Liver (tissue), 9 donors: ENCODE data around the gene CTNNA1. TPM values are rescaled to one million over a fixed set of nuclear protein-coding genes. Genes with fewer than 3 reads are reported as not detected.

ENCODE experiments used
- DNase-seq: peaks from one replicate; pipeline ENCODE4 v3.0.0-alpha.2; 2017; ENCODE audit warnings: low spot score
- H3K27ac ChIP-seq, 2 donors: one replicate each; pipeline ENCODE4 v1.7.0; 2013; ENCODE audit warnings: inconsistent platforms in 2 of 2, low read length in 2 of 2, control low read depth in 1 of 2, low read depth in 1 of 2, mild to moderate bottlenecking in 1 of 2
- H3K27me3 ChIP-seq, 4 donors: one replicate each; pipeline versions ENCODE4 v1.6.1 to v1.7.0; 2013; ENCODE audit warnings: low read length in 3 of 4, inconsistent platforms in 1 of 4, mild to moderate bottlenecking in 1 of 4, moderate library complexity in 1 of 4; ENCODE audit not compliant: control insufficient read depth in 4 of 4, insufficient read depth in 4 of 4
- H3K36me3 ChIP-seq, 4 donors: one replicate each; pipeline versions ENCODE4 v1.6.1 to v1.7.0; 2013; ENCODE audit warnings: low read length in 3 of 4, mild to moderate bottlenecking in 3 of 4, low read depth in 1 of 4, moderate library complexity in 1 of 4; ENCODE audit not compliant: control insufficient read depth in 4 of 4, insufficient read depth in 3 of 4
- H3K4me1 ChIP-seq, 4 donors: one replicate each; pipeline versions ENCODE4 v1.6.1 to v1.7.0; 2013; ENCODE audit warnings: low read length in 3 of 4, mild to moderate bottlenecking in 3 of 4, moderate library complexity in 1 of 4; ENCODE audit not compliant: control insufficient read depth in 4 of 4, insufficient read depth in 4 of 4
- H3K4me3 ChIP-seq, 3 donors: one replicate each; pipeline versions ENCODE4 v1.6.1 to v1.7.0; 2013; ENCODE audit warnings: low read length in 3 of 3, control low read depth in 1 of 3, low read depth in 1 of 3, mild to moderate bottlenecking in 1 of 3
- H3K9ac ChIP-seq, 2 donors: one replicate each; pipeline ENCODE4 v1.7.0; 2013; ENCODE audit warnings: low read length in 2 of 2, mild to moderate bottlenecking in 2 of 2, moderate library complexity in 2 of 2, control low read depth in 1 of 2, low read depth in 1 of 2
- H3K9me3 ChIP-seq, 4 donors: one replicate each; pipeline versions ENCODE4 v1.6.1 to v1.7.0; 2013; ENCODE audit warnings: low read length in 3 of 4; ENCODE audit not compliant: control insufficient read depth in 4 of 4
- ATF3 ChIP-seq: IDR thresholded peaks from 2 replicates; pipeline ENCODE4 v1.6.1; 2016; ENCODE audit warnings: antibody characterized with exemption
- CTCF ChIP-seq: fragments of 150-350 bp; IDR thresholded peaks from 2 replicates; pipeline ENCODE4 v1.5.1; 2017; ENCODE audit warnings: improper control_type of control experiment, low read depth, low read length; ENCODE audit not compliant: missing input control
- EGR1 ChIP-seq, 2 donors: IDR thresholded peaks; 2 replicates each; pipeline ENCODE4 v1.6.1; 2016 to 2018; ENCODE audit warnings: antibody characterized with exemption in 2 of 2, low read depth in 2 of 2
- GABPA ChIP-seq, 2 donors: IDR thresholded peaks in 1 of 2; conservative IDR thresholded peaks in 1 of 2; 2 replicates each; pipeline ENCODE4 v1.6.1; 2016; ENCODE audit warnings: antibody characterized with exemption in 2 of 2, mild to moderate bottlenecking in 1 of 2, moderate library complexity in 1 of 2
- HNF4A ChIP-seq, 2 donors: conservative IDR thresholded peaks; 2 replicates each; pipeline ENCODE4 v1.6.1; 2016; ENCODE audit warnings: antibody characterized with exemption in 2 of 2, mild to moderate bottlenecking in 2 of 2
- HNF4G ChIP-seq: IDR thresholded peaks from 2 replicates; pipeline ENCODE4 v1.6.1; 2016; ENCODE audit warnings: antibody characterized with exemption
- JUND ChIP-seq, 2 donors: IDR thresholded peaks; 2 replicates each; pipeline ENCODE4 v1.6.1; 2016; ENCODE audit warnings: antibody characterized with exemption in 2 of 2
- MAX ChIP-seq: IDR thresholded peaks from 2 replicates; pipeline ENCODE4 v1.6.1; 2016; ENCODE audit warnings: antibody characterized with exemption
- RAD21 ChIP-seq, 2 donors: IDR thresholded peaks; 2 replicates each; pipeline ENCODE4 v1.6.1; 2016; ENCODE audit warnings: antibody characterized with exemption in 2 of 2, mild to moderate bottlenecking in 2 of 2
- RXRA ChIP-seq, 2 donors: IDR thresholded peaks; 2 replicates each; pipeline ENCODE4 v1.6.1; 2017 to 2018; ENCODE audit warnings: antibody characterized with exemption in 2 of 2, mild to moderate bottlenecking in 1 of 2
- SP1 ChIP-seq: IDR thresholded peaks from 2 replicates; pipeline ENCODE4 v1.6.1; 2018; ENCODE audit warnings: antibody characterized with exemption, mild to moderate bottlenecking
- TAF1 ChIP-seq: conservative IDR thresholded peaks from 2 replicates; pipeline ENCODE4 v1.6.1; 2016; ENCODE audit warnings: antibody characterized with exemption, mild to moderate bottlenecking
- YY1 ChIP-seq: IDR thresholded peaks from 2 replicates; pipeline ENCODE4 v1.6.1; 2016; ENCODE audit warnings: antibody characterized with exemption, mild to moderate bottlenecking
- WGBS: extraction: QIAGEN DNeasy Blood & Tissue Kit; methylation state at CpG from one replicate; pipeline ENCODE4 v1.1.7; 2013; 5-methylcytosine and 5-hydroxymethylcytosine counted together
- polyA plus RNA-seq, 2 donors: library from polyadenylated mRNA; stranded (reverse) in 1 of 2; unstranded in 1 of 2; fragments of 200-250 nt in 1 of 2; fragments of >200 nt in 1 of 2; fragmentation: Nextera tagmentation in 1 of 2; extraction: Ambion mirVana in 1 of 2; gene quantifications; one replicate each; pipeline versions ENCODE4 v1.2.1 to v1.2.3, GENCODE V29; 2013 to 2015
- total RNA-seq, 2 donors: library from RNA; depleted of rRNA; stranded (reverse); fragments of >200 nt; gene quantifications; one replicate each; pipeline ENCODE4 v1.2.3, GENCODE V29; 2014
- TF ChIP-seq, protein P1 (sequence below): IDR thresholded peaks from 2 replicates; pipeline ENCODE4 v1.6.1; 2016; ENCODE audit warnings: antibody characterized with exemption
- TF ChIP-seq, protein P2 (sequence below): IDR thresholded peaks from 2 replicates; pipeline ENCODE4 v1.6.1; 2016; ENCODE audit warnings: antibody characterized with exemption, mild to moderate bottlenecking
- donor health status: healthy.
- donor health status: healthy.
- donor health status: healthy.
- donor health status: healthy.
- donor health status: healthy.

Gene CTNNA1
- total and polyA plus RNA-seq, 4 donors = 39.9 to 150 (median 103) TPM

DNA sequence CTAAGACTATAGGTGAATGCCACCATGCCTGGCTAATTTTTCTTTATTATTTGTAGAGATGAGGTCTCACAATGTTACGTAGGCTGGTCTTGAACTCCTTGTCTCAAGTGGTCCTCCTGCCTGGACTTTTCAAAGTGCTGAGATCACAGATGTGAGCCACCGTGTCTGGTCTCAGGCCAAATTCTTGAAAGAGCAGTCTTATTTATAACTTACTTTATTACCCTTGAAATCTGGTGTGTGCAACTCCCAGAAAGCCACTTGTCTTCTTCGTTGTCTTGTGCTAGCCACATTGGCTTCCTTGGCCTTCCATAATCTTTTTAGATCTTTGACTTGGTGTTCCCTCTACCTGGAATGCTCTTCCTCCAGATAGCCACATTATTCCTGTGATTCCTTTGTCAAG is 50.1 kb downstream of the CTNNA1 start (continued):
- TF ChIP-seq, protein P1, sequence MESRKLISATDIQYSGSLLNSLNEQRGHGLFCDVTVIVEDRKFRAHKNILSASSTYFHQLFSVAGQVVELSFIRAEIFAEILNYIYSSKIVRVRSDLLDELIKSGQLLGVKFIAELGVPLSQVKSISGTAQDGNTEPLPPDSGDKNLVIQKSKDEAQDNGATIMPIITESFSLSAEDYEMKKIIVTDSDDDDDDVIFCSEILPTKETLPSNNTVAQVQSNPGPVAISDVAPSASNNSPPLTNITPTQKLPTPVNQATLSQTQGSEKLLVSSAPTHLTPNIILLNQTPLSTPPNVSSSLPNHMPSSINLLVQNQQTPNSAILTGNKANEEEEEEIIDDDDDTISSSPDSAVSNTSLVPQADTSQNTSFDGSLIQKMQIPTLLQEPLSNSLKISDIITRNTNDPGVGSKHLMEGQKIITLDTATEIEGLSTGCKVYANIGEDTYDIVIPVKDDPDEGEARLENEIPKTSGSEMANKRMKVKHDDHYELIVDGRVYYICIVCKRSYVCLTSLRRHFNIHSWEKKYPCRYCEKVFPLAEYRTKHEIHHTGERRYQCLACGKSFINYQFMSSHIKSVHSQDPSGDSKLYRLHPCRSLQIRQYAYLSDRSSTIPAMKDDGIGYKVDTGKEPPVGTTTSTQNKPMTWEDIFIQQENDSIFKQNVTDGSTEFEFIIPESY = no peak
- TF ChIP-seq HNF4G (no peak), SP1 (no peak), TAF1 (no peak), HNF4A (conservative IDR thresholded peaks at IDR 0.05) (no peak)

GRCh38 chr5:138803935-138804334 is 50.7 kb downstream of the CTNNA1 start:
- Histone ChIP-seq H3K4me3 (no peak overlapping the region), H3K9me3 (no peaks in the 10 kb centered on the region), H3K27me3 (no peaks in the 10 kb centered on the region), H3K36me3 (peaks cover 0 to 4% (median 0%) of the 10 kb centered on the region in 4 donors), H3K9ac (no peak overlapping the region), H3K27ac (no peak overlapping the region), H3K4me1 (no peaks in the 10 kb centered on the region)
- no peak for DNase-seq
- no peak for TF ChIP-seq JUND (IDR thresholded peaks at IDR 0.05)
- 90% methylated on average over 1 of the region's 1 CpG for WGBS

DNA sequence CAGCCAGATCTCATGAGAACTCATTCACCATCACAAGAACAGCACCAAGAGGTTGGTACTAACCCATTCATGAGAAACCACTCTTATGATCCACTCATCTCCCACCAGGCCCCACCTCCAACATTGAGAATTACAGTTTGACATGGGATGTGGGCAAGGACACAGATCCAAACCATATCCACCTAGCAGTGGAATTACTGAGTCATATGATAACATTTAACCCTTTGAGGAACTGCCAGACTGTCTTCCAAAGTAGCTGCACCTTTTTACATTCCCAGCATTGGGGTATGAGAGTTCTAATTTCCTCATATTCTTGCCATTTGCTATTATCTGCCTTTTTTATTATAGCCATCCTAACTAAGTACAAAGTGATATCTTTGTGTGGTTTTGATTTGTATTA is 51.9 kb downstream of the CTNNA1 start:
- no peak overlapping the region for H3K9ac ChIP-seq
- TF ChIP-seq TAF1 = no peak
- TF ChIP-seq SP1 = no peak
- H3K4me3 ChIP-seq = no peak overlapping the region
- no peaks in the 10 kb centered on the region for H3K9me3 ChIP-seq
- no peak overlapping the region for H3K27ac ChIP-seq
- peaks cover 0 to 4% (median under 1%) of the 10 kb centered on the region in 4 donors for H3K36me3 ChIP-seq
- no peak for DNase-seq
- H3K27me3 ChIP-seq = no peaks in the 10 kb centered on the region
- no peaks in the 10 kb centered on the region for H3K4me1 ChIP-seq

GRCh38 chr5:138807182-138807581 is 54.0 kb downstream of the CTNNA1 start:
- H3K36me3 ChIP-seq = peaks cover 1 to 4% (median 3%) of the 10 kb centered on the region in 4 donors
- H3K9me3 ChIP-seq = no peaks in the 10 kb centered on the region
- 91% methylated on average over 1 of the region's 1 CpG for WGBS
- no peaks in the 10 kb centered on the region for H3K4me1 ChIP-seq
- no peak for TF ChIP-seq HNF4A (conservative IDR thresholded peaks at IDR 0.05)
- TF ChIP-seq RAD21 (IDR thresholded peaks at IDR 0.05) = no peak
- TF ChIP-seq YY1 = no peak
- no peak for TF ChIP-seq GABPA (IDR thresholded peaks at IDR 0.05 in 1 of 2, conservative IDR thresholded peaks at IDR 0.05 in 1 of 2)
- H3K4me3 ChIP-seq = no peak overlapping the region
- DNase-seq = no peak
- H3K9ac ChIP-seq = no peak overlapping the region
- no peaks in the 10 kb centered on the region for H3K27me3 ChIP-seq
- no peak overlapping the region for H3K27ac ChIP-seq

DNA sequence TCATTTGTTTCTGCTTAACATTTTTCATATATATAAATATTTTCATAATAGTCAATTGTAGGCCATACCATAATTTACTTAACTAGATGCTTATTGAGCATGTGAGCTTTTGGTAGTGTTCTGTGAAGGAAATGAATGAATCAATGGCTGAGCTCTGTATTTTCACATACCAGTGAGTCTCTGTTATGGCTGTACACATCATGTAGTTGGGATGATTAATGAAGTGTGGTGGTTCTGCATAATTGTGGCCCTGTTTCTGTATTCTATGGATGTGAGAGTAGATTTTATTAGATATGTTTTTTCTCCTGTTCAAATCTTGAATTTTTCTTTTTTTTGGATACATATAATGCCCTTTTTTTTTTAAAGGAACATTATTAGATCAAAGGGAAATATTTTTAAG is 56.2 kb downstream of the CTNNA1 start:
- no peak overlapping the region for H3K9ac ChIP-seq
- no peak overlapping the region for H3K4me3 ChIP-seq
- no peak for DNase-seq
- no peaks in the 10 kb centered on the region for H3K9me3 ChIP-seq
- no peaks in the 10 kb centered on the region for H3K27me3 ChIP-seq
- H3K27ac ChIP-seq = no peak overlapping the region
- no peaks in the 10 kb centered on the region for H3K4me1 ChIP-seq
- peaks cover 0 to 11% (median 9%) of the 10 kb centered on the region in 4 donors for H3K36me3 ChIP-seq
- TF ChIP-seq, protein P2, sequence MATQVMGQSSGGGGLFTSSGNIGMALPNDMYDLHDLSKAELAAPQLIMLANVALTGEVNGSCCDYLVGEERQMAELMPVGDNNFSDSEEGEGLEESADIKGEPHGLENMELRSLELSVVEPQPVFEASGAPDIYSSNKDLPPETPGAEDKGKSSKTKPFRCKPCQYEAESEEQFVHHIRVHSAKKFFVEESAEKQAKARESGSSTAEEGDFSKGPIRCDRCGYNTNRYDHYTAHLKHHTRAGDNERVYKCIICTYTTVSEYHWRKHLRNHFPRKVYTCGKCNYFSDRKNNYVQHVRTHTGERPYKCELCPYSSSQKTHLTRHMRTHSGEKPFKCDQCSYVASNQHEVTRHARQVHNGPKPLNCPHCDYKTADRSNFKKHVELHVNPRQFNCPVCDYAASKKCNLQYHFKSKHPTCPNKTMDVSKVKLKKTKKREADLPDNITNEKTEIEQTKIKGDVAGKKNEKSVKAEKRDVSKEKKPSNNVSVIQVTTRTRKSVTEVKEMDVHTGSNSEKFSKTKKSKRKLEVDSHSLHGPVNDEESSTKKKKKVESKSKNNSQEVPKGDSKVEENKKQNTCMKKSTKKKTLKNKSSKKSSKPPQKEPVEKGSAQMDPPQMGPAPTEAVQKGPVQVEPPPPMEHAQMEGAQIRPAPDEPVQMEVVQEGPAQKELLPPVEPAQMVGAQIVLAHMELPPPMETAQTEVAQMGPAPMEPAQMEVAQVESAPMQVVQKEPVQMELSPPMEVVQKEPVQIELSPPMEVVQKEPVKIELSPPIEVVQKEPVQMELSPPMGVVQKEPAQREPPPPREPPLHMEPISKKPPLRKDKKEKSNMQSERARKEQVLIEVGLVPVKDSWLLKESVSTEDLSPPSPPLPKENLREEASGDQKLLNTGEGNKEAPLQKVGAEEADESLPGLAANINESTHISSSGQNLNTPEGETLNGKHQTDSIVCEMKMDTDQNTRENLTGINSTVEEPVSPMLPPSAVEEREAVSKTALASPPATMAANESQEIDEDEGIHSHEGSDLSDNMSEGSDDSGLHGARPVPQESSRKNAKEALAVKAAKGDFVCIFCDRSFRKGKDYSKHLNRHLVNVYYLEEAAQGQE = no peak
- TF ChIP-seq RXRA (IDR thresholded peaks at IDR 0.05) = no peak
- TF ChIP-seq EGR1 (IDR thresholded peaks at IDR 0.05; ENCODE audit: low read depth in 2 of 2) = no peak
- no peak for TF ChIP-seq CTCF
- no peak for TF ChIP-seq GABPA (IDR thresholded peaks at IDR 0.05 in 1 of 2, conservative IDR thresholded peaks at IDR 0.05 in 1 of 2)
- TF ChIP-seq ATF3 = no peak
- TF ChIP-seq SP1 = no peak
- no peak for TF ChIP-seq MAX
